Activated naive CD8-positive, alpha-beta T cell (primary cell): ENCODE results near the gene FGFR4.

ENCODE experiments used
- H3K27ac Mint-ChIP-seq: one replicate; pipeline ENCODE4 v1.8.0; 2021; ENCODE audit warnings: mixed read lengths
- H3K27me3 Mint-ChIP-seq: one replicate; pipeline ENCODE4 v1.8.0; 2021; ENCODE audit warnings: mixed read lengths
- H3K36me3 Mint-ChIP-seq: one replicate; pipeline ENCODE4 v1.8.0; 2021; ENCODE audit warnings: mixed read lengths
- H3K4me1 Mint-ChIP-seq: one replicate; pipeline ENCODE4 v1.8.0; 2021; ENCODE audit warnings: low read depth, mixed read lengths
- H3K4me3 Mint-ChIP-seq: one replicate; pipeline ENCODE4 v1.8.0; 2021; ENCODE audit warnings: mild to moderate bottlenecking, mixed read lengths
- H3K9me3 Mint-ChIP-seq: one replicate; pipeline ENCODE4 v1.8.0; 2021; ENCODE audit warnings: low read depth, mixed read lengths

Gene FGFR4

GRCh38 chr5:177093082-177093712 lies 6.5 kb downstream of the FGFR4 start:
- Mint-ChIP-seq H3K27me3 (peaks cover 3% of the 10 kb centered on the region), H3K27ac (no peak overlapping the region), H3K4me3 (no peak overlapping the region), H3K36me3 (no peaks in the 10 kb centered on the region), H3K9me3 (no peaks in the 10 kb centered on the region), H3K4me1 (no peaks in the 10 kb centered on the region)

DNA sequence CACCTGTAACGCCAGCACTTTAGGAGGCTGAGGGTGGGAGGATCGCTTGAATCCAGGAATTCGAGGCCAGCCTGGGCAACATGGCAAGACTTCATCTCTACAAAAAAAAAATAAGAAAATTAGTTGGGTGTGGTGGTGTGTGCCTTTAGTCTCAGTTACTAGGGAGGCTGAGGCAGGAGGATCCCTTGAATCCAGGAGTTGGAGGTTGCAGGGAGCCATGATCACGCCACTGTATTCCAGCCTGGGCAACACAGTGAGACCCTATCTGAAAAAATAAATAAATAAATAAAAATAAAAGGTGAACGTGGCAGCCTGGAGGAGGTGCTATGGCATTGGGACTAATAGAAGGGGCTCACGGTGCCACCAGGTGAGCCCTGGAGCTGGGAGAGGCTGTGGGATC lies 7.1 kb downstream of the FGFR4 start:
- H3K9me3 Mint-ChIP-seq, result no peaks in the 10 kb centered on the region
- no peak overlapping the region for H3K27ac Mint-ChIP-seq
- H3K4me1 Mint-ChIP-seq, result no peaks in the 10 kb centered on the region
- H3K27me3 Mint-ChIP-seq, result peaks cover 2% of the 10 kb centered on the region
- no peaks in the 10 kb centered on the region for H3K36me3 Mint-ChIP-seq
- no peak overlapping the region for H3K4me3 Mint-ChIP-seq

DNA sequence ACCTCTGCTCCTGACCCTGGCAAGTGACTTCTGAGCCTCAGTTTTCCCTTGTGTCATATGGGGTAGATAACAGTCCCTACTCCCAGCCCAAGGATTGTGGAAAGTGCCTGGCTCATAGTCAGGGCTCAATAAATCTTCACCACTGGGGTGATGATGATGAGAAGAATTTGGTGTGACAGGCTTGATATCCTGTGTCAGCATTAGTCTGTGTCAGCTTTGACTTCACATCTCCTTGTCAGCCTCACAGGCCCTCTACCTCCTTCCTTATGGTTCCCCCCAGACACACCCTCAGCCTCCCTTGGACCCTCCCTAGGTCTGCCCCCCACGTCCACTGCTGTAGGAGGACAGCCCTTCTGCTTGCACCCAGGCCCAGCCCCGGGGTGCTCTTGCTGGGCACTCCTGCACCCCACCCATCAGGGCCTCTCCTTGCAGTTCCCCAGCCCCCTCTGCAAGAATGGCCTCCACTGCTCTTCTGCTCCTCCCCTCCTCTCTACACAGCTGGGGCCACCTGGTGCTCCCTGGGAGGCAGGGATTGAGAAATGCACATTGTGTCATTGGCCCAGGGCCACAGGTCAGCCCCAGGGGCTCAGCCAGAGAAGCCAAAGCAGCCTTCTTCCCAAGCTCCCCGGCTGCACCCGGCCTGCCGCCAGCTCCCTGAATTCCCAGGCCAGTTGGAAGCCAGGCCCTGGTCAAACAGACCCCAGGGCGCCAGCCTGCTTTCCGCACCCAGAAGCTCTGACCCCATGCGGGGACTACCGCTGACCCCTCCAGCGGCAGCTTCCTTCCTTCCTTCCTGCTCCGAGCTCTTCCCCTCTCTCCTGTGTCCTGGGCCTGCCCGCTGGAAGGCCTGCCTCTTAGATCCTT lies 7.7 kb downstream of the FGFR4 start:
- Mint-ChIP-seq H3K4me1 (no peaks in the 10 kb centered on the region), H3K9me3 (no peaks in the 10 kb centered on the region), H3K27me3 (no peaks in the 10 kb centered on the region), H3K27ac (no peak overlapping the region), H3K4me3 (no peak overlapping the region), H3K36me3 (no peaks in the 10 kb centered on the region)

DNA sequence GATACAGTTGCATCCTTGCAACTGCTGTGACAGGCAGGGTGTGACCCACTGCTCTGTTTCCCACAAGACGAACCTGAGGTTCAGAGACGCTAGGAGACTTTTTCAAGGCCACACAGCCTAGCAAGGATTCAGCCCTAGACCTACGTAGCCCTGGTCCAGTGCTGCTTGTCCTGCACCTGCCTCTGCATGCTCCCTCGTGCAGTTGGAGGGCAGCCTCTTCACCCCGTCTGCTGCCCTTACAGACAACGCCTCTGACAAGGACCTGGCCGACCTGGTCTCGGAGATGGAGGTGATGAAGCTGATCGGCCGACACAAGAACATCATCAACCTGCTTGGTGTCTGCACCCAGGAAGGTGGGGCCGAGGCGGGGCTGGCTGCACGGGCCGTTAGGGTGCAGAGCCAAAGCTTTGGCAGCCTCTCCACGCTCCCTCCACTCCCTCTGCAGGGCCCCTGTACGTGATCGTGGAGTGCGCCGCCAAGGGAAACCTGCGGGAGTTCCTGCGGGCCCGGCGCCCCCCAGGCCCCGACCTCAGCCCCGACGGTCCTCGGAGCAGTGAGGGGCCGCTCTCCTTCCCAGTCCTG lies 8.5 kb downstream of the FGFR4 start:
- Mint-ChIP-seq H3K9me3 (no peaks in the 10 kb centered on the region), H3K4me3 (no peak overlapping the region), H3K27me3 (no peaks in the 10 kb centered on the region), H3K36me3 (no peaks in the 10 kb centered on the region), H3K27ac (no peak overlapping the region), H3K4me1 (no peaks in the 10 kb centered on the region)

DNA sequence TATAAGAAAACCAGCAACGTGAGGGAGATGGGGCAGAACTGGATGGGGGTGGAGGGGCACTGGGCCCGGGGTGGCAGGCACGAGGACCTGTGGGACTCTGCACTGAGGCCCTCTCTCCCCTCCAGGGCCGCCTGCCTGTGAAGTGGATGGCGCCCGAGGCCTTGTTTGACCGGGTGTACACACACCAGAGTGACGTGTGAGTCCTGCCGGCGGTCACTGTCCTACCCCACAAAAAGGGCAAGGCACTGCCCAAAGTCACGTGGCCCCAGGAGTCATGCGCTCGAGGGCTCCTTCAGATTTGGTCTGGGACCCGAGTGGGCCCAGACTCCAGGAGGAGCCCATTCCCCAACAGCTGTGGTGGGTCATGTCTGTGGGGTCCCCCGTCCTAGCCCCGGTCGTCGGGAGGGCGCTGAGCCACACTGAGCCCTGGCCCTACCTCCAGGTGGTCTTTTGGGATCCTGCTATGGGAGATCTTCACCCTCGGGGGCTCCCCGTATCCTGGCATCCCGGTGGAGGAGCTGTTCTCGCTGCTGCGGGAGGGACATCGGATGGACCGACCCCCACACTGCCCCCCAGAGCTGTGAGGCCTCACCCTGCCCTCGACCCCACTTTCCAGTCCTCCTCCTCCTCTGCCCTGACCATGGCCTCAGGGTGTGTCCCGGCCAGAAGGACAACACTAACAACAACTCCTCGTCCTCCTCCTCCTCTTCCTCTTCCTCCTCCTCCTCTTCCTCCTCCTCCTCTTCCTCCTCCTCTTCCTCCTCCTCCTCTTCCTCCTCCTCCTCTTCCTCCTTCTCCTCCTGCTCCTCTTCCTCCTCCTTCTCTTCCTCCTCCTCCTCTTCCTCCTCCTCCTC lies 9.7 kb downstream of the FGFR4 start:
- H3K4me1 Mint-ChIP-seq, result no peaks in the 10 kb centered on the region
- no peak overlapping the region for H3K4me3 Mint-ChIP-seq
- no peak overlapping the region for H3K27ac Mint-ChIP-seq
- H3K27me3 Mint-ChIP-seq, result no peaks in the 10 kb centered on the region
- H3K9me3 Mint-ChIP-seq, result no peaks in the 10 kb centered on the region
- no peaks in the 10 kb centered on the region for H3K36me3 Mint-ChIP-seq

DNA sequence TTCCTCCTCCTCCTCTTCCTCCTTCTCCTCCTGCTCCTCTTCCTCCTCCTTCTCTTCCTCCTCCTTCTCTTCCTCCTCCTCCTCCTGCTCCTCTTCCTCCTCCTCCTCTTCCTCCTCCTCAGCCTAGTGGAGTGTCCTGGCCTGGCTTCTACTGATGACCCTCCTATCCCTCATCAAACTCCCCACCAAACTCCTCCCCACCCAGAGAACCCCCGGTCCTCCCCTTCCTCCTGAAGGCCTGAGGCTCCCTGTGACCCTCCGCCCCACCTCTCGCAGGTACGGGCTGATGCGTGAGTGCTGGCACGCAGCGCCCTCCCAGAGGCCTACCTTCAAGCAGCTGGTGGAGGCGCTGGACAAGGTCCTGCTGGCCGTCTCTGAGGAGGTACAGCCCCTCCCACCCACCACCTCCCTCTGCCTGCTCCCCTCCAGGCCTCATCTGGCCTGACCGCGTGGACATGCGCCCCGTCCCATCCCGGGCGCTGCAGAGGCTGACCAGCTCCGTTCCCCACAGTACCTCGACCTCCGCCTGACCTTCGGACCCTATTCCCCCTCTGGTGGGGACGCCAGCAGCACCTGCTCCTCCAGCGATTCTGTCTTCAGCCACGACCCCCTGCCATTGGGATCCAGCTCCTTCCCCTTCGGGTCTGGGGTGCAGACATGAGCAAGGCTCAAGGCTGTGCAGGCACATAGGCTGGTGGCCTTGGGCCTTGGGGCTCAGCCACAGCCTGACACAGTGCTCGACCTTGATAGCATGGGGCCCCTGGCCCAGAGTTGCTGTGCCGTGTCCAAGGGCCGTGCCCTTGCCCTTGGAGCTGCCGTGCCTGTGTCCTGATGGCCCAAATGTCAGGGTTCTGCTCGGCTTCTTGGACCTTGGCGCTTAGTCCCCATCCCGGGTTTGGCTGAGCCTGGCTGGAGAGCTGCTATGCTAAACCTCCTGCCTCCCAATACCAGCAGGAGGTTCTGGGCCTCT lies 10.6 kb downstream of the FGFR4 start:
- Mint-ChIP-seq H3K27me3 (no peaks in the 10 kb centered on the region), H3K36me3 (no peaks in the 10 kb centered on the region), H3K27ac (no peak overlapping the region), H3K4me3 (no peak overlapping the region), H3K9me3 (no peaks in the 10 kb centered on the region), H3K4me1 (no peaks in the 10 kb centered on the region)

DNA sequence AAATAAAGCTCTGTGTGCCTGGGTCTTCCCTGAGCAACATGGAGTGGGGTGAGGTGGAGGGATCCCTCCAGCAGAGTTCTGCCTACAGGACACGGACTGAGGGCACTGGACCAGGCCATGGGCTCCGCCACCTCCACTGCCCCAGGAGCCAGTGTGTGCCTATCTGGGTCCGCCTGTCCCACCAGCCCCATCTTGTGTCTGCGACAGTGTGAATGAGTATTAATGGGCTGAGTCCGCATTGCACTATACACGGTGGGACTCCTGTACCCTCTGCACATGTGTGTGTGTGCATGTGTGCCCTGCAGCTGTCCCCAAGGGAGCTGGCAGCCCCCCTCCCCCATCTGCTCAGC lies 11.4 kb downstream of the FGFR4 start:
- no peaks in the 10 kb centered on the region for H3K4me1 Mint-ChIP-seq
- H3K4me3 Mint-ChIP-seq, result no peak overlapping the region
- H3K9me3 Mint-ChIP-seq, result no peaks in the 10 kb centered on the region
- no peaks in the 10 kb centered on the region for H3K36me3 Mint-ChIP-seq
- no peak overlapping the region for H3K27ac Mint-ChIP-seq
- H3K27me3 Mint-ChIP-seq, result no peaks in the 10 kb centered on the region

GRCh38 chr5:177098470-177099141 lies 11.9 kb downstream of the FGFR4 start:
- Mint-ChIP-seq H3K4me1 (no peaks in the 10 kb centered on the region), H3K27me3 (no peaks in the 10 kb centered on the region), H3K36me3 (no peaks in the 10 kb centered on the region), H3K27ac (no peak overlapping the region), H3K9me3 (no peaks in the 10 kb centered on the region), H3K4me3 (no peak overlapping the region)

GRCh38 chr5:177099422-177100093 lies 12.8 kb downstream of the FGFR4 start:
- H3K36me3 Mint-ChIP-seq, result no peaks in the 10 kb centered on the region
- no peaks in the 10 kb centered on the region for H3K9me3 Mint-ChIP-seq
- H3K4me1 Mint-ChIP-seq, result no peaks in the 10 kb centered on the region
- no peaks in the 10 kb centered on the region for H3K27me3 Mint-ChIP-seq
- no peak overlapping the region for H3K27ac Mint-ChIP-seq
- no peak overlapping the region for H3K4me3 Mint-ChIP-seq

GRCh38 chr5:177100714-177101121 lies 14.0 kb downstream of the FGFR4 start:
- no peaks in the 10 kb centered on the region for H3K27me3 Mint-ChIP-seq
- H3K36me3 Mint-ChIP-seq, result no peaks in the 10 kb centered on the region
- no peak overlapping the region for H3K4me3 Mint-ChIP-seq
- H3K9me3 Mint-ChIP-seq, result no peaks in the 10 kb centered on the region
- H3K27ac Mint-ChIP-seq, result no peak overlapping the region
- no peaks in the 10 kb centered on the region for H3K4me1 Mint-ChIP-seq

DNA sequence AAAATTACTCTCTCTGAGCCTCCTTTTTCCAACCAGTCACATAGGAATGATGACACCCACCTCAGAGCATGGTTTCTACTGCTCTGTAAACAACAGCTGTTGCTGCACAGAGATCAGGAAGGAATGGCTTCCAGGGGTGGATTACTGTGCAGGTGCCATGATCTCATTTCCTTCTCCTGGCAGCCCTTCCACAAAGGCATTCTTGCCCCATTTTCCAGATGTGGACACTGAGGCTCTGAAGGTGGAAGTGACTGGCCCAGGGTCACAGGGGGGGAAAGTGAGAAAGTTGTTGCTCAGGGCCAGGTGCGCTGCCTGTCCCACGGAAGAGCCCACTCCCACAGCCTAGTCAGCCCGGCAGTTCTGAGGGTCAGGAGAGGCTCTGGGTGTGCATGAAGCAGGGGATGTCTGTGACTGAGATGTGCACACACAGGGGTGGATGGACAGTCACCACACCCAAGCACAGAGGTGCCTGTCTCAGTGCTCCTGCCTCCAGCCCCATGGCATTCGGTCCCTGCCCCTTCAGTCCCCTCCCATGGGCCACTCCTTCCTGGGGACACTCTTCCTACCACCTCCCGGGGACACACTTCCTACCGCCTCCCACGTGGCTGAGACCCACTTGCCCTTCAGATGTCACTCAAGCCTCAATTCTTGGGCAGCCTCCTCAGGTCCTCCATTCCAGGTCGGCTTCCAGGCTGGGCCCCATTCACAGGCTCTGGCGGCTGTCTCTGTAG lies 17.0 kb downstream of the FGFR4 start:
- H3K36me3 Mint-ChIP-seq, result no peaks in the 10 kb centered on the region
- no peak overlapping the region for H3K27ac Mint-ChIP-seq
- no peak overlapping the region for H3K4me3 Mint-ChIP-seq
- no peaks in the 10 kb centered on the region for H3K9me3 Mint-ChIP-seq
- H3K27me3 Mint-ChIP-seq, result no peaks in the 10 kb centered on the region
- H3K4me1 Mint-ChIP-seq, result no peaks in the 10 kb centered on the region

GRCh38 chr5:177105691-177106476 lies 19.2 kb downstream of the FGFR4 start:
- H3K9me3 Mint-ChIP-seq, result no peaks in the 10 kb centered on the region
- no peak overlapping the region for H3K27ac Mint-ChIP-seq
- H3K27me3 Mint-ChIP-seq, result no peaks in the 10 kb centered on the region
- no peaks in the 10 kb centered on the region for H3K4me1 Mint-ChIP-seq
- no peaks in the 10 kb centered on the region for H3K36me3 Mint-ChIP-seq
- H3K4me3 Mint-ChIP-seq, result no peak overlapping the region
